ENCODE measurements around the gene PPM1A.

Gene PPM1A

DNA sequence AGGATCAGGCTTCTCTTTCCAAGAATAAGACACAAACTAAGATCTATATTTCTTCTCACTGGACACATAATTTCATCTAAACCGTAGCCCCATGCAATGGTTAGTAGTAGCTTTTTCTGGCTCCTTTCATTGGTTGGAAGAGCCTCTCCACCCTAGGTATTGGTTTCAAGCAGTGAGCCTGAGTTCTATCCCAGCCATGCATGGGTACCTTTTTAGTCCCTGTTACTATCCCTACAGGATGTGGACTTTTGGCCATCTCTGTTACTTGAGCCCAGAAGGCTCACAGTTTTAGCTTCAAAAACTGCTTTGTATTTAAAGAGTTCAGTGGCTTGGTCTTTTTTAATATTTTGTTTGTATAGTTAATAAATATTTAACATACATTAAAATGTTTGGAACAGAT, 16.1 kb downstream of the PPM1A start:
- DNase-seq (ENCODE audit: low read depth in 2 of 3, low spot score in 1 of 3): no peak

DNA sequence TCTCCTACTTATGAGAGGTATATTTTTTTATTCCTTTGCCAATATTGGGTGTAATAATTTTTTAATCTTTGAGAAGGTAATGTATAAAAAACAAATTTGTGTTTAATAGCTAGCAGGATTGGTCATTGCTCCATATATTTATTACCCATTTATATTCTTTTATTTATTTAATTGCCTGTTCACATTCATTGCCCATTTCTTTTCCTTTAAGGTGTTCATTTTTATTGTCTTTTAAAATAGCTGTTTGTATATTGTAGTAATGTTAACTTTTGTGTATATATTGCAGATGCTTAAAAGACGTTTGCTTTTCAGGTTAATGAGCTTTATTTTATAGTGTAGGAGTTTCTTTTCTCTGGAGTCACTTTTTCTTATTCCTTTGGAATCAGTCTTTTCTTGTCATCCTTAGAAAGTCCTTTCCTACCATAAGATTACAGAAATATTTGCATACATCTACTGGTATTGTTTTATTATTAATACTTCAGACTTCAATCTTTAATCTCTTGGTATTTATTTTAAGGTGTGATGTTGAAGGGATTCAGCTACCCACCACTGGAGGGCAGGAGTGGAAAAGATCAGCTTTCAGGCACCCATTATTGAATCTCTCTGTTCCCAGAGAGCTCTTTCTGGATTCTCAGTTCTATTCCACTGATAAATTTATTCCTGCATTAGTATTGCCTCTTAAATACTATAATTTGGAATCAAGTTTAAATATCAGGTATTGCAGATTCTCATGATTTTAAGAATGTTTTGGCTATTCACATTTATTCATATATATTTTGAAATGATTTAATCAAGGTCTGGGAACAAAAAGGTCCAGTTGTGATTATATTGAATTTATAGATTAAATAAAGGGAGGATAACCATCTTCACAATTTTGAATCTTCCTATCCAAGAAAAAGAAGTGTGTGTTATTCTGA, 17.3 kb downstream of the PPM1A start:
- no peak for DNase-seq (ENCODE audit: low read depth in 2 of 3, low spot score in 1 of 3)

DNA sequence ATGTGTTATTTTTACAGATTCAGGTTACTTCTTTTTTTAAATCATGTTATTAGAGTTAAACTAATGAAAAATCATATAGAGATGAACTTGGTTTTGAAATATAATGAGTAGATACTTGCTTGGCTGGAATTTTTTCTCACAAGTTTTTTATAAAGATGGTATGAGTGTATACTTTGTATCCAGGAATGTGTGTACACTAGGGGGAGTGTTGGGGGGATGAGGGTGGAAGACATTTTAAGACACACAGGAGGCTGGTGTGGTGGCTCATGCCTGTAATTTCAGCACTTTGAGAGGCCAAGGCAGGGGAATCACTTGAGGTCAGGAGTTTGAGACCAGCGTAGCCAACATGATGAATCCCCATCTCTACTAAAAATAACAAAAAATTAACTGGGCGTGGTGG, 23.2 kb downstream of the PPM1A start:
- no peak for DNase-seq (ENCODE audit: low read depth in 2 of 3, low spot score in 1 of 3)

- DNase-seq (ENCODE audit: low read depth in 2 of 3, low spot score in 1 of 3): no peak
These were observed 24.9 kb downstream of the PPM1A start for GRCh38 chr14:60273956-60274355.

GRCh38 chr14:60274448-60274847, 25.4 kb downstream of the PPM1A start:
- no peak for DNase-seq (ENCODE audit: low read depth in 2 of 3, low spot score in 1 of 3)

GRCh38 chr14:60275932-60276331, 26.9 kb downstream of the PPM1A start:
- DNase-seq (ENCODE audit: low read depth in 2 of 3, low spot score in 1 of 3): no peak

GRCh38 chr14:60276347-60276746, 27.3 kb downstream of the PPM1A start:
- DNase-seq (ENCODE audit: low read depth in 2 of 3, low spot score in 1 of 3): no peak

GRCh38 chr14:60277605-60278190, 28.7 kb downstream of the PPM1A start:
- DNase-seq (ENCODE audit: low read depth in 2 of 3, low spot score in 1 of 3): no peak

- no peak for DNase-seq (ENCODE audit: low read depth in 2 of 3, low spot score in 1 of 3)
These were observed 29.3 kb downstream of the PPM1A start for GRCh38 chr14:60278350-60278749.

DNA sequence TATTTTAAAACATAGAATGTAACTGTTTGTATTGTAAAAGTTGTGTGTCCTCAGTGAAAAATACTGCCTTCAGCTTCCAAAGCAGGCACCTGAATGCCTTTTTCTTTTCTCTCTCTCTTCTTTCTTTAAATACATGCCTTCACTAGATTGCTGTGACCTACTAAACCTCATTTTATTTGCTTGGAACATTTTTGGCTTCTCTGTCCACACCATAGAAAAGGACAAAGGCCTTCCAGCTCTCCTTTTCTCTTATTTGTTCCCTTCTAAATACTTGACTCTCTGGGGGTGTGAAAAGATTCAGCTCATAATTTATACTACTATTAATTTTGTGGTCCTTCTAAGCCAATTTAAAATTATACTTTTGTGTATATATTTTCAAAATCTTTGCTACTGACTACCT, 38.4 kb downstream of the PPM1A start:
- no peak for DNase-seq (ENCODE audit: low read depth in 2 of 3, low spot score in 1 of 3)

DNA sequence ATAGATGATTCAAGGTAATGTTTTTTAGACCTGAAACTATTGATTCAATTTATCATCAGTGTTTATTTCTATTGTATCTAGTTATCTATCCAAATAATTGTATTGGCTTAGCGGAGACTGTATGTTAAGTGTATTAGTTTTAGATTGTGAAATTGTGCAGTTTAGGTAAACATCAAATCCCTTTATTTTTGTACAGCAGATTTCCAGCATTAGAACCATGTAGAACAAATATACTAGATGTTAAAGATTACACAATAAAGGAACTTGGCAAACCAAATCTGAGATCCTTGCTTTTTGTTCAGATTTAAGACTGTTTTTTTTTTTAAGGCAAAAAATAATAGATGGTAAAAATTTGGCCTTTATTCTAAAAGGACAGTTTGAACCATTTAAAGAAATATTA, 39.3 kb downstream of the PPM1A start:
- no peak for DNase-seq (ENCODE audit: low read depth in 2 of 3, low spot score in 1 of 3)

GRCh38 chr14:60294411-60295069, 45.5 kb downstream of the PPM1A start:
- DNase-seq (ENCODE audit: low read depth in 2 of 3, low spot score in 1 of 3): no peak

GRCh38 chr14:60300019-60300418, 51.0 kb downstream of the PPM1A start:
- DNase-seq (ENCODE audit: low read depth in 2 of 3, low spot score in 1 of 3): no peak

DNA sequence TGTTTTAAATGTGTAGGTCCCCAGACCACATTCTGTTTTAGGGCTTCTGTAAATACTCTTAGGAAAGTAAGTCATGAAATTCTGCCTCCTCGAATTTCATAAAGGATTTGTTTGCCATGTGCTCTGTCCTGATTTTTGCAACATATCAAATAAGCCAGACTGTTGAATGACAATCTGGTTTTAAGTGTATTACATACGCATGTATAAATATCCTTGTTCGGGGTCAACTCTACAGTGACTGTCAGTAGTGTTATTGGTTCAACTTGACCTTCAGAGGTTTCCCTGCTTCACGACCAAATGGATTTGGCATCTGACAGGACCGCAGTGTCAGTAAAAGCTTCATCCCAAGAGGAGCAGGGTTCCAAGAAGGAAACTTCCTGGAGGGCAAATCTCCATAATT, 52.7 kb downstream of the PPM1A start:
- no peak for DNase-seq (ENCODE audit: low read depth in 2 of 3, low spot score in 1 of 3)

DNA sequence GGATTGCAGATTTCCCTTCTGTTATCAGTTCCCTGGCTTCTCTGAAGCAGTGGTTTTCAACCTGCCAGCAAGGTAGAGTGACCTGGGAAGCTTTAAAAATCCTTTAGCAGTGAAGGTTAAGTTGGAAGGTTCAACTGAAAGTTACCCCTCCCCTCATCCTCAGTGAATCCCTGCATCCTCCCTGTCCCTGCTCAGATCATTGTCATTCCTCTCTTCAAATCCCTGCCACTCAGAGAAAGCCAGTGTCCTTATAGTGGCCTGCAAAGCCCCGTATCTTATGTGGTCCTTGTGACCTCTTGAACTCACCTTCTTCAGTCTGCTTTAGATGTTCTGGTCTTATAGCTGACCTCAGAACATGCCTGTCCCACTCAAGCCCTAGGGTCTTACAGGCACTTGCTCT, 53.6 kb downstream of the PPM1A start:
- no peak for DNase-seq (ENCODE audit: low read depth in 2 of 3, low spot score in 1 of 3)

DNA sequence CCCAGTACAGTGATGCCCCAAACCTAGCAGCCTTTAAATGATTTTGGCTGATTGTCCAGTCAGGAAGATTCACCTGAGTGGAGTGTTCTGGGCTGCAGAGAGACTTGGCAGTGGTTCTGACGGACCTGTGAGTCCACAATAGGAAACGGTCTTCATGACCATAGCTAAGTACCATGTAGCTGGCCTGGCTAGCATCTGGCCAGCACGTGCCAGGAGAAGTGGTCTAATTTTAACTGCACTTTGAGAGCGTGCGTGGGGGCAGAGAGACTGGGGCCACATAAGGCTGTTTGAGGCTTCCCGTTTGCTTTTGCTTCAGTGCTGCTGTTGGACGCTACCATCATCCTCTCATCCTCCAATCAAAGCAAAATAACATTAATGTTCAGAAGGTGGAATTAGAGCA, 54.7 kb downstream of the PPM1A start:
- DNase-seq (ENCODE audit: low read depth in 2 of 3, low spot score in 1 of 3): no peak

GRCh38 chr14:60304509-60304908, 55.5 kb downstream of the PPM1A start:
- DNase-seq (ENCODE audit: low read depth in 2 of 3, low spot score in 1 of 3): no peak

- DNase-seq (ENCODE audit: low read depth in 2 of 3, low spot score in 1 of 3): no peak
These were observed 61.0 kb downstream of the PPM1A start for GRCh38 chr14:60309867-60310552.

DNA sequence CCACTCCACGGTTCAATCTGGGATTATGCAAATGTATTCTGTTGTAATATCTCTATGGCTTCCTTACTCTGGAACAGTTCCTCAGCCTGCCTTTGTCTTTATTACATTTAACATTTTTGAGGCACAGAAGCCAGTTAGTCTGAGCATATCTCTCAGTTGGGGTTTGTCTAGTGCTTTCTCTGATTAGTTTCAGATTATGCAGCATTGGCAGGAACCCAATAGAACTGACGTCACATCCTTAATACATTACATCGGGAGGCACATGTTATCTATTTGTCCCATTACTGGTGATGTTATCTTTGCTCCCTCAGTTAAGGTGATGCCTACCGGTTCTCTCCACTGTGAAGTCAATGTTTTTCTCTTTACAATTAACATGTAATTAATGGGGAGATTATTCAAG, 62.4 kb downstream of the PPM1A start:
- DNase-seq (ENCODE audit: low read depth in 2 of 3, low spot score in 1 of 3): no peak

DNA sequence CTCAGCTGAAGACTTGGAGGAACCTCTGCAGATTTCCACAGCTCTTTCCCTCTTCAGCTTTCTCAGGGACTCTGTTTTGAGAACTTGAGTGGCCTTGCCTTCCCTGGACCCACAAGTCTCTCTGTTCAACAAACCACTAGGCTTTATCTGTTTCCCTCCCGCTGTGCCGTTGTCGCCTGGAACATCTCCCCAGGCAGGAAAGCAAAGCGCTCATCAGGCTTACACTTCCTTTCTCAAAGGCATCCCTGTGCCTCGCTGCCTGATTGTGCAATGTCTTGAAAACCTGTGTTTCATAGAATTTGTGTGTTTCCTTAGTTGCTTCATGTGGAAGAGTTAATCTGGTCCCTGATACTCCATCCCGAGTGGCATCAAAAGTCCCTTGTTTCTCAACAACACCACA, 64.1 kb downstream of the PPM1A start:
- no peak for DNase-seq (ENCODE audit: low read depth in 2 of 3, low spot score in 1 of 3)

- DNase-seq (ENCODE audit: low read depth in 2 of 3, low spot score in 1 of 3): no peak
These were observed 66.4 kb downstream of the PPM1A start for GRCh38 chr14:60315196-60315990.

Data from stimulated activated CD4-positive, alpha-beta T cell treated with anti-CD3 and anti-CD28 coated beads, Interleukin-12 subunit alpha, Interleukin-12 subunit beta, amount 100 ng/mL, for 48 hours (primary cell).